ENCODE measurements around the gene C16orf78.

Gene C16orf78

GRCh38 chr16:49396206-49396720, 22.7 kb downstream of the C16orf78 start:
- DNase-seq (ENCODE audit: low read depth): no peak

GRCh38 chr16:49398761-49399160, 25.2 kb downstream of the C16orf78 start:
- no peak for DNase-seq (ENCODE audit: low read depth)

GRCh38 chr16:49399594-49400364, 26.2 kb downstream of the C16orf78 start:
- DNase-seq (ENCODE audit: low read depth): no peak

GRCh38 chr16:49400611-49401010, 27.0 kb downstream of the C16orf78 start:
- DNase-seq (ENCODE audit: low read depth): no peak

GRCh38 chr16:49405123-49405522, 31.5 kb downstream of the C16orf78 start:
- DNase-seq (ENCODE audit: low read depth): no peak

GRCh38 chr16:49405530-49405929, 31.9 kb downstream of the C16orf78 start:
- DNase-seq (ENCODE audit: low read depth): no peak

GRCh38 chr16:49407873-49408550, 34.4 kb downstream of the C16orf78 start:
- peak; percentile 14 for DNase-seq (ENCODE audit: low read depth)

- no peak for DNase-seq (ENCODE audit: low read depth)
Observed at GRCh38 chr16:49409121-49409520, 35.5 kb downstream of the C16orf78 start.

GRCh38 chr16:49410226-49410625, 36.6 kb downstream of the C16orf78 start:
- no peak for DNase-seq (ENCODE audit: low read depth)

GRCh38 chr16:49411121-49411970, 37.7 kb downstream of the C16orf78 start:
- DNase-seq (ENCODE audit: low read depth): no peak

GRCh38 chr16:49414671-49415070, 41.1 kb downstream of the C16orf78 start:
- no peak for DNase-seq (ENCODE audit: low read depth)

- no peak for DNase-seq (ENCODE audit: low read depth)
Observed at GRCh38 chr16:49415083-49415482, 41.5 kb downstream of the C16orf78 start.

- DNase-seq (ENCODE audit: low read depth): no peak
Observed at GRCh38 chr16:49416001-49416675, 42.5 kb downstream of the C16orf78 start.

- DNase-seq (ENCODE audit: low read depth): no peak
Observed at GRCh38 chr16:49417354-49417753, 43.8 kb downstream of the C16orf78 start.

GRCh38 chr16:49419006-49419405, 45.4 kb downstream of the C16orf78 start:
- DNase-seq (ENCODE audit: low read depth): no peak

- DNase-seq (ENCODE audit: low read depth): no peak
Observed at GRCh38 chr16:49419862-49420261, 46.3 kb downstream of the C16orf78 start.

- DNase-seq (ENCODE audit: low read depth): no peak
Observed at GRCh38 chr16:49422896-49423295, 49.3 kb downstream of the C16orf78 start.

- no peak for DNase-seq (ENCODE audit: low read depth)
Observed at GRCh38 chr16:49424961-49425360, 51.4 kb downstream of the C16orf78 start.

GRCh38 chr16:49427771-49428170, 54.2 kb downstream of the C16orf78 start:
- no peak for DNase-seq (ENCODE audit: low read depth)

- DNase-seq (ENCODE audit: low read depth): no peak
Observed at GRCh38 chr16:49428808-49429207, 55.2 kb downstream of the C16orf78 start.

GRCh38 chr16:49431040-49431439, 57.4 kb downstream of the C16orf78 start:
- DNase-seq (ENCODE audit: low read depth): no peak

Data from HS-27A (cell line).